Measurements from ENCODE around the gene KDM4C.

Gene KDM4C

GRCh38 chr9:7145361-7146069 is 387.7 kb downstream of the KDM4C start:
- no peak for TF ChIP-seq CTCF (conservative IDR thresholded peaks at IDR 0.05; ENCODE audit: low read depth, low read length)
- no peak overlapping the region for H3K4me3 ChIP-seq (ENCODE audit: low read length)
- no peak for DNase-seq (ENCODE audit: low read depth)

- DNase-seq (ENCODE audit: low read depth): no peak
- H3K4me3 ChIP-seq (ENCODE audit: low read length): no peak overlapping the region
- TF ChIP-seq CTCF (conservative IDR thresholded peaks at IDR 0.05; ENCODE audit: low read depth, low read length): no peak
These were observed 388.8 kb downstream of the KDM4C start for GRCh38 chr9:7146582-7146981.

DNA sequence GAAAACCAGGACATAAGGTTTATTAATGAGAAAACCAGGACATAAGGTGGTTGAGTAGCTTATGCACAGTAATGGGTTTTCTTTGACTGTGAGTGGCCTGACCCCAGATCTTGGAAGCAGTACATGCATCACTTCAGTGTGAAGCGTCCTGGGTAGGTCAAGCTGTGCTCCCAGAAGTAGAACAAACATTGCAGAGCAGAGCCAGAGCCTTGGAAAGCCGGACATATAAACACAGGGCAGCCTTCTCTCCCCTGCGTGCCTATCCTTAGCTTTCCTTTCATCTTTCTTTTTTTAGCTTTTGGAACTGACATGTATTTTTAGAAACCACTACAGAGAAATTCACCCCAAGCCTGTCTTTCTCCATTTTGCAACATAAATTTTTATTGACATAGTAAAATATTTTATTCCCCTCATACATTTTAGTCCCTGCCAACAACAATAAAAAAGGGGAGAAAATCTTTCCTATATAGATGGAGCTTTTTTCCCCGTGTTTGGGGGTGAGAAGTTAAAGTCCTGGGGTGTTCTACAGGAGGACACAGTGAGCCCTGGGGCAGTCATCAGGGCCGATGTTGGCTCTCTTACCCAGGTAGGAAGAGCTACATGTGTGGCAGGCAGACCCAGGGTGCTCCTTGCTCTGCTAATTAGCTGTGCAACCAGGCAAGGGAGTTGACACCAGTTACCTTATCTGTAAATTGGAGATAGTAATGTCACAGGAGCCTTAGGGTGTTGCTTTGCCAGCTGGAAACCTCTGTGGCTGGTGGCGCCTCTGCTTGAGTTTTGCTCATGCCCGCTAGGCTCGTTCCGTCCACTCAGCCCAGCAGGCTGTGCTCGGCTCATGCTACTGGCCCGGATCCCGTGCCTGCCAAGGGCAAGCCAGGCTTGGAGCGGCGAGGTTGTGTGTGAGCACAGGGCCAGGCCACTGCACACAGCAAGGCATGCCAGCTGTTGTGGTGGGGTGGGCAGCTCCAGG is 389.6 kb downstream of the KDM4C start:
- DNase-seq (ENCODE audit: low read depth): no peak
- no peak for TF ChIP-seq CTCF (conservative IDR thresholded peaks at IDR 0.05; ENCODE audit: low read depth, low read length)
- H3K4me3 ChIP-seq (ENCODE audit: low read length): no peak overlapping the region

GRCh38 chr9:7148243-7148765 is 390.5 kb downstream of the KDM4C start:
- no peak overlapping the region for H3K4me3 ChIP-seq (ENCODE audit: low read length)
- no peak for TF ChIP-seq CTCF (conservative IDR thresholded peaks at IDR 0.05; ENCODE audit: low read depth, low read length)
- no peak for DNase-seq (ENCODE audit: low read depth)

GRCh38 chr9:7149258-7149657 is 391.5 kb downstream of the KDM4C start:
- no peak for DNase-seq (ENCODE audit: low read depth)
- H3K4me3 ChIP-seq (ENCODE audit: low read length): no peak overlapping the region
- no peak for TF ChIP-seq CTCF (conservative IDR thresholded peaks at IDR 0.05; ENCODE audit: low read depth, low read length)

- no peak overlapping the region for H3K4me3 ChIP-seq (ENCODE audit: low read length)
- no peak for DNase-seq (ENCODE audit: low read depth)
- TF ChIP-seq CTCF (conservative IDR thresholded peaks at IDR 0.05; ENCODE audit: low read depth, low read length): no peak
These were observed 392.5 kb downstream of the KDM4C start for GRCh38 chr9:7150153-7150890.
